WTC11 (cell line): Measurements from ENCODE around the gene ZNF322.

Experiments
- NR1H2 ChIP-seq: sonication (generic); formaldehyde crosslinking; IDR thresholded peaks from 2 replicates; pipeline ENCODE4 v1.9.0; 2021; ENCODE audit warnings: mild to moderate bottlenecking, moderate library complexity, missing genetic modification reagents
- TF ChIP-seq, protein P1 (sequence below): sonication (generic); formaldehyde crosslinking; IDR thresholded peaks from 2 replicates; pipeline ENCODE4 v1.8.0; 2023; ENCODE audit warnings: mild to moderate bottlenecking, missing genetic modification reagents
- TF ChIP-seq, protein P2 (sequence below): sonication (generic); formaldehyde crosslinking; IDR thresholded peaks from 2 replicates; pipeline ENCODE4 v1.8.0; 2022; ENCODE audit warnings: mild to moderate bottlenecking, missing genetic modification reagents

DNA sequence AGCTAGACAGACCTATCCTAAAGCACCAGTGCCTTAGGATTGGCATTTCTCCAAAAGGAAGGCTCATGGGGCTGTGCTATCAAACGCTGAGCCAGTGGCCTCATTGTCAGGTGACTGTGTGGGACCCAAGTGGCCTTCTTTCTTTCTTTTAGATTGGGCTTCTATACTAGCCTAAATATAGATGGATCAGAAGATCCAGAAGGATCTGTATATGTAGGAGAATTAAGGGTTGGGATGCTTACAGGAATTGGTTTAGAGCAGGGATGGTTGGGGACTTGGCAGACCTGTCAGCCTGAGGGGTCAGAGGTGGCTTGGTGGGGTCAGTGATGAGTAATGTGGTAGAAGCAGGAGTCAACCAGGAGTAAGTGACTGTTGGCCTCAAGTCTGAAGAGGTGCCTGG is 47.9 kb downstream of the ZNF322 start:
- TF ChIP-seq, protein P1, sequence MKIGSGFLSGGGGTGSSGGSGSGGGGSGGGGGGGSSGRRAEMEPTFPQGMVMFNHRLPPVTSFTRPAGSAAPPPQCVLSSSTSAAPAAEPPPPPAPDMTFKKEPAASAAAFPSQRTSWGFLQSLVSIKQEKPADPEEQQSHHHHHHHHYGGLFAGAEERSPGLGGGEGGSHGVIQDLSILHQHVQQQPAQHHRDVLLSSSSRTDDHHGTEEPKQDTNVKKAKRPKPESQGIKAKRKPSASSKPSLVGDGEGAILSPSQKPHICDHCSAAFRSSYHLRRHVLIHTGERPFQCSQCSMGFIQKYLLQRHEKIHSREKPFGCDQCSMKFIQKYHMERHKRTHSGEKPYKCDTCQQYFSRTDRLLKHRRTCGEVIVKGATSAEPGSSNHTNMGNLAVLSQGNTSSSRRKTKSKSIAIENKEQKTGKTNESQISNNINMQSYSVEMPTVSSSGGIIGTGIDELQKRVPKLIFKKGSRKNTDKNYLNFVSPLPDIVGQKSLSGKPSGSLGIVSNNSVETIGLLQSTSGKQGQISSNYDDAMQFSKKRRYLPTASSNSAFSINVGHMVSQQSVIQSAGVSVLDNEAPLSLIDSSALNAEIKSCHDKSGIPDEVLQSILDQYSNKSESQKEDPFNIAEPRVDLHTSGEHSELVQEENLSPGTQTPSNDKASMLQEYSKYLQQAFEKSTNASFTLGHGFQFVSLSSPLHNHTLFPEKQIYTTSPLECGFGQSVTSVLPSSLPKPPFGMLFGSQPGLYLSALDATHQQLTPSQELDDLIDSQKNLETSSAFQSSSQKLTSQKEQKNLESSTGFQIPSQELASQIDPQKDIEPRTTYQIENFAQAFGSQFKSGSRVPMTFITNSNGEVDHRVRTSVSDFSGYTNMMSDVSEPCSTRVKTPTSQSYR (CRISPR knock-in tag) = no peak
- TF ChIP-seq, protein P2, sequence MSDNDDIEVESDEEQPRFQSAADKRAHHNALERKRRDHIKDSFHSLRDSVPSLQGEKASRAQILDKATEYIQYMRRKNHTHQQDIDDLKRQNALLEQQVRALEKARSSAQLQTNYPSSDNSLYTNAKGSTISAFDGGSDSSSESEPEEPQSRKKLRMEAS (CRISPR knock-in tag) = no peak
- TF ChIP-seq NR1H2 (CRISPR knock-in tag) = no peak
